Cardiac septum (tissue), 1 donor: ENCODE data around the gene MACF1. TPM values are rescaled to one million over a fixed set of nuclear protein-coding genes. Genes with fewer than 3 reads are reported as not detected.
"Not testable (repeated sequence)": the region's sequence is repeated elsewhere in the genome, so short reads cannot be mapped to it uniquely, and the experiment has no call there.

Experiments
- DNase-seq: peaks from one replicate; pipeline ENCODE4 v3.0.0-alpha.2; 2020; ENCODE audit warnings: low spot score
- intact Hi-C: fragments of 100-400 bp; cut with DNase I; formaldehyde crosslinking; loops from one replicate; pipeline ENCODE4 v1.14.0; 2022
- total RNA-seq: library from RNA; stranded (reverse); fragmentation: NEBNext Ultra II Directional; extraction: Animal tissue kit (Norgen Biotek cat#: 25700); gene quantifications from one replicate; pipeline ENCODE4 v1.2.1, GENCODE V29; 2021
- donor health status: DM: no; HTN: no; CAD: no.

Gene MACF1
- total RNA-seq, 1 donor from 2014 or later = 331 TPM

DNA sequence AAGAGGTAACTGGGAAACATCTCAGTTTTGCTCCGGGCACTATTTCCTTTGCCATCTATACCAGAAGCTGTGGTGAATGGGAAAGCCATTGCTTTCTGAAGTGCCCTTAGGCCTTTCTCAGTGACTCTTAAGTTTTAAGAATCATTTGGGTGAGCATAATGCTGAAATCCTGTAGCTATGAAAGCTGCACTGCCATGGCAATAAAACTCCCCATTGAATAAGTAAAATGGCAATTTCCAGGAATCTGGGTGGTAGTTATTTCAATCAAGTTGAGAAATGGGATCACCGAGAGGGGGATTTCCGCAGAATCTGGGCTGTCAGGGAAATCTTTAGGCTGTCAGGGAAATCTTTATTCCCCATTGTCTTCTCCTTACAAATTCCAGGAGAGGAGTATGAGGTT, 26.8 kb upstream of the MACF1 start:
- intact Hi-C loops = no loop called here
- DNase-seq = no peak

- DNase-seq = no peak
- intact Hi-C loops = no loop called here
These were observed 25.7 kb upstream of the MACF1 start for GRCh38 chr1:39178541-39179431.

GRCh38 chr1:39181311-39181710, 23.2 kb upstream of the MACF1 start:
- intact Hi-C loops = no loop called here
- DNase-seq = no peak

DNA sequence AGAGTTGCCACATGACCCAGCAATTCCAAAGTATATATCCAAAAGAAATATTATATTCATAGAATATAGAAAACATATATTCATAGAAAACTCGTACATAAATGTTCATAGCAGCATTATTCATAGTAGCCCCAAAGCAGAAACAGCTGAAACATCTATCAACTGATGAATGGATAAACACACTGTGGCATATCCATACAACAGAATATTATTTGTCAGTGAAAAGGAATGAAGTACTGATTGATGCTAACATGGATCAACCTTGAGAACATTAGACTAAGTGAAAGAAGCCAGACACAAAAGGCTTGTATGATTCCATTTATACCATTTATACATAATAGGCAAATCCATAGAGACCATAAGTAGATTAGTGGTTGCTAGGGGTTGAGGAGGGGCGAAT, 21.7 kb upstream of the MACF1 start:
- intact Hi-C loops = no loop called here
- DNase-seq = no peak

GRCh38 chr1:39183503-39184353, 20.8 kb upstream of the MACF1 start:
- intact Hi-C loops = no loop called here
- no peak for DNase-seq

GRCh38 chr1:39184354-39184818, 20.1 kb upstream of the MACF1 start:
- intact Hi-C loops = no loop called here
- DNase-seq = no peak

- intact Hi-C loops = no loop called here
- no peak for DNase-seq
These were observed 17.0 kb upstream of the MACF1 start for GRCh38 chr1:39187275-39188046.

GRCh38 chr1:39189592-39190041, 14.9 kb upstream of the MACF1 start:
- intact Hi-C loops = loop anchor here (5.0 kb wide), 1 partner anchor 128 kb away; no protein-coding TSS in a partner anchor
- DNase-seq = no peak

- DNase-seq = no peak
- intact Hi-C loops = loop anchor here (5.0 kb wide), 1 partner anchor 127 kb away; no protein-coding TSS in a partner anchor
These were observed 14.4 kb upstream of the MACF1 start for GRCh38 chr1:39190096-39190495.

GRCh38 chr1:39194398-39195051, 10.0 kb upstream of the MACF1 start:
- intact Hi-C loops = loop anchor here (5.0 kb wide), 1 partner anchor 123 kb away; no protein-coding TSS in a partner anchor
- no peak for DNase-seq

DNA sequence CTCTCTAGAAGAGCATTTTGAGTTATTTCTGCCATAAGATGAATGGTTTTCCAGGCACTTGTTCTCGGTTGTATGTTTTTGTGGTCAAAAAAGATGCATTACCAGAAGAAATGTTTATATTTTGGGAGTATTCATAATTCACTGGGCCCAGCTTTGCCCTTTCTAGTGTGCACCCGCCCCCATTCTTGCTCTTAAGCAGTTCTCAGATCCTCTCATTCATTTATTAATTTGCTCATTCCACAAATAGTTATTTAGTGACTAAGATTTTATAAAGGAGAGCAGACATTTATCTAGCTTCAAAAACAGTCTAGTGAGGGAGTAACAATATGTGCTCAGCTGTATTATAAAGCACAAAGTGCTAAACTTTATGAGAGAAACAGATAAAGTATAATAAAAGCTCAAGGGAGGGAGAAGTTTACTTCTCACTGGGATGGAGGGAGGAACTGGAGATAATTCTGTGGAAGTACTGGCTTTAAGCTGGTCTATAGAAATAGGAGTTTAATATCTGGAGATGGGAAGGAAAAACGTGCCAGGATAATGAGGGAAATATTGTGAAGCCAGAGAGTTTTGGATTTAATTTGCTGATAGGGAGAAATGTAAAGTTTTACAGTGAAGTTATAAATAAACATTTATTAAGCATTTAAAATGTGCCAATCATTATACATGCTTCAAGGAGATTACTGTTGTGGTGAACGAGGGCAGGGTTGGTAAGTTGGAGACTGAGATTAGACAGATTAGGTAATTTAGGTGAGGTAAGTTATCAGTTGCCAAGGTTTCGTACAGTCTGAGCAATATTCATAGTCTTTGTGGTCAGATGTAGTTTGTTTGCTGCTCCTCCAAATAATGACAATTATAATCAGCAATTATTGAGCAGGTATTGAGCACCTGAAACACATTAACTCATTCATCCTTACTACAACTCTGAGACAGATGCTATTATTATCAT, 9.1 kb upstream of the MACF1 start:
- no peak for DNase-seq
- intact Hi-C loops = no loop called here

DNA sequence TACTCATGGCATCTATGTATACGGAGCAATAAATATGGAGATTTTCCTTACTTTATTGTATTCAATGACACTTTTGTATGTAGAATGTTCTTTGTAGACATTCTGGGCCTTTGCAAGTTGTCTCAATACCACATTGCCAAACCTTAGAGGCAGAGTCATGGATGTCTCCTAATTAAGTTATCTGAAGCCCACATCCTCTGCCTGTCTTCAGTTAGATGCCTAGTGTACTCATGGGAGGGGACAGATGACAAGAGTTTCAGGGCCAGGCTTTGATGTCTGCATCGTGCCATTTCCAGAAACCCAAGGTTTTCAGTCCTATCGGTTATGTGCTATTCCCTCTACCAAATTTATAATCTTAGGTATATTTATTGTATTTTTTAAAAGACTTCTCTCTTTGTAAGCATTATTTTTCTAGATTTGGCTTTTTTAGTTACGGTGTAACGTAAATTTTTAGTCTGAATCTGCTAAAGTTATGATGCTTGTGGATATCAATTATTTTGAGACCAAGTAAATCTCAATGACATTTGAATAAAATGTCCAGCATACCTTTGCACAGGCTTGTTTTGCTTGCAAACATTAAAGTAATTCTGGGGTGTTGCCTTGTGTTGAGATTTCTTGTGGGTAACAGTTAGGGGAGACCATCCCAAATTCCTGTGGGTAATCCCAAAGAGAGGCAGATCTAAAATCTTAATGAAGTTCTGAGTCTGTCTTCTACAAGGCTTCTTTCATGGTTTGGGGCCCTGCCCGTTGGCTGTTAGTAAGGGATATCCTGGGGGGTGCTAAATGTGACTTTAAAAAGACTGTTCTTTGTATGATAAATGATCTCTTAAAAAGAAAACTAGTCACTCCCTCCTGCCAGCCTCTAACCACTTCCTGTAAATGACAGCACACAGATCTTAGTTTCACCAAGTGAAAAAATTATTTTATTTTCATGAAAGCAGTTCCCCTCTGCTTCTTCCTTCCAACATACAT, 8.0 kb upstream of the MACF1 start:
- intact Hi-C loops = no loop called here
- no peak for DNase-seq

DNA sequence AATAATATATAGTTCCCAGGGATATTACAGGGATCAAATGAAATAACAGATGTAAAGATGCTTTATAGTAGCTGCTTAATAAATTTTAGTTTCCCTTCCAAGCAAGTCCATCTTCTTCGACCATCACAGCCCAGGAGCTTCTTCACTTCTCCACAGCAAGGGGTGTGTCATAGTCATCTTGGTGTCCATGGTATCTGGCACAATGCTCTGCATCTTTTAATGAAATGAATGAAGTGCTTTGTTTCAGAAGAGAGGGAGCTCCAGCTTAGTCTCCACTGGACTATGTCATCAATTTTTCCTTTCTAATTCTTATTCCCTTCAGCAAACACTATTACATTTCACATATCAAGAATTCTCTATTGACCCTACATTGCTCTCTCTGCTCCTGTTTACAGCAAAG, 4.9 kb upstream of the MACF1 start:
- no peak for DNase-seq
- intact Hi-C loops = no loop called here

- DNase-seq = peak; percentile 81
- intact Hi-C loops = loop anchor here (1.0 kb wide), 1 partner anchor 8 kb away; no protein-coding TSS in a partner anchor
These were observed 746 bp downstream of the MACF1 start for GRCh38 chr1:39205102-39205780.

- no peak for DNase-seq
- intact Hi-C loops = loop anchor here (1.0 kb wide), 1 partner anchor 7 kb away; no protein-coding TSS in a partner anchor
These were observed 1.4 kb downstream of the MACF1 start for GRCh38 chr1:39205781-39206464.

- intact Hi-C loops, DNase-seq: not testable (repeated sequence)
These were observed 3.9 kb downstream of the MACF1 start for GRCh38 chr1:39208360-39208759.
